Hematopoietic multipotent progenitor cell (in vitro differentiated cells): ENCODE results near the gene CPLX1. TPM values are rescaled to one million over a fixed set of nuclear protein-coding genes. Genes with fewer than 3 reads are reported as not detected.
"Not testable (repeated sequence)": the region's sequence is repeated elsewhere in the genome, so short reads cannot be mapped to it uniquely, and the experiment has no call there.

Experiments
- DNase-seq, 3 donors: peaks; one replicate each; pipeline ENCODE4 v3.0.0-alpha.2; 2011 to 2015; ENCODE audit warnings: low read depth in 2 of 3, low spot score in 2 of 3
- total RNA-seq: library from RNA; depleted of rRNA; stranded (reverse); fragments of >200 nt; gene quantifications from one replicate; pipeline ENCODE4 v1.2.3, GENCODE V29; 2012

CPLX1 gene
- total RNA-seq, 1 donor: not detected

GRCh38 chr4:742096-742741, 83.7 kb downstream of the CPLX1 start:
- no peak for DNase-seq

GRCh38 chr4:740656-741282, 85.2 kb downstream of the CPLX1 start:
- DNase-seq: no peak

- DNase-seq: no peak
Measured at GRCh38 chr4:740011-740410, 85.9 kb downstream of the CPLX1 start.

GRCh38 chr4:739569-739968, 86.4 kb downstream of the CPLX1 start:
- no peak for DNase-seq

- DNase-seq: no peak
Measured at GRCh38 chr4:738781-739280, 87.1 kb downstream of the CPLX1 start.

- DNase-seq: not testable (repeated sequence)
Measured at GRCh38 chr4:736561-736960, 89.4 kb downstream of the CPLX1 start.

GRCh38 chr4:735583-735982, 90.3 kb downstream of the CPLX1 start:
- DNase-seq: no peak

Other genes starting within 250 kb of the CPLX1 start
- not detected for gene TMEM271, start 249.8 kb downstream of the CPLX1 start, total RNA-seq
- 36.4 TPM for gene PDE6B, start 200.6 kb downstream of the CPLX1 start, total RNA-seq
- 47.7 TPM for gene ATP5ME, start 151.9 kb downstream of the CPLX1 start, total RNA-seq
- 13.2 TPM for gene MYL5, start 151.6 kb downstream of the CPLX1 start, total RNA-seq
- 5.9 TPM for gene SLC49A3, start 137.0 kb downstream of the CPLX1 start, total RNA-seq
- 51.2 TPM for gene PCGF3, start 120.3 kb downstream of the CPLX1 start, total RNA-seq
- 107 TPM for gene GAK, start 106.2 kb upstream of the CPLX1 start, total RNA-seq
- gene TMEM175, start 106.3 kb upstream of the CPLX1 start, total RNA-seq: 28.3 TPM
- 13.5 TPM for gene DGKQ, start 147.4 kb upstream of the CPLX1 start, total RNA-seq
- gene IDUA, start 160.9 kb upstream of the CPLX1 start, total RNA-seq: 21.8 TPM
- 0.27 TPM for gene SLC26A1, start 167.3 kb upstream of the CPLX1 start, total RNA-seq
- 43.1 TPM for gene FGFRL1, start 185.5 kb upstream of the CPLX1 start, total RNA-seq